Panc1 (cell line): Measurements from ENCODE around the gene ZNF415. TPM values are rescaled to one million over a fixed set of nuclear protein-coding genes. Genes with fewer than 3 reads are reported as not detected.

ENCODE experiments used
- ATAC-seq: fragments of 200-7000 bp; cut with Tn5 transposase; 2 replicates; pipeline ENCODE4 v1.9.1; 2020; ENCODE audit warnings: mild to moderate bottlenecking, moderate library complexity
- BruUV-seq: library from RNA; stranded (reverse); fragments of 400-500 nt; replicated peaks from 2 replicates; lab custom pipeline; 2021; lab: Mats Ljungman, UMichigan
- CTCF ChIA-PET: fragments of 300-600 bp; sonication (Branson Sonifier 250); formaldehyde crosslinking; loops from one replicate; lab custom pipeline; 2022; ENCODE audit warnings: antibody characterized with exemption; lab: Charles Lee
- POLR2A ChIA-PET: fragments of 300-600 bp; sonication (Branson Sonifier 250); formaldehyde crosslinking; loops from one replicate; lab custom pipeline; 2022; ENCODE audit warnings: antibody characterized with exemption; lab: Charles Lee
- DNase-seq: peaks from one replicate; pipeline ENCODE4 v3.0.0-alpha.2; 2010; ENCODE audit warnings: low read depth, low spot score
- H3K27ac ChIP-seq: 2 replicates; pipeline ENCODE4 v1.5.1; 2011; ENCODE audit warnings: mild to moderate bottlenecking, low read length, inconsistent platforms
- H3K27me3 ChIP-seq: fragments of 200-500 bp; sonication (Bioruptor generic); 2 replicates; pipeline ENCODE4 v1.6.0; 2014; ENCODE audit warnings: low read length, inconsistent platforms; ENCODE audit not compliant: control insufficient read depth, insufficient read depth
- H3K36me3 ChIP-seq: fragments of 200-500 bp; sonication (Bioruptor generic); 2 replicates; pipeline ENCODE4 v1.5.1; 2014; ENCODE audit warnings: inconsistent platforms, mild to moderate bottlenecking, low read length, moderate library complexity; ENCODE audit not compliant: control insufficient read depth, insufficient read depth
- H3K4me1 ChIP-seq: 2 replicates; pipeline ENCODE4 v1.5.1; 2011; ENCODE audit warnings: inconsistent platforms, mild to moderate bottlenecking, low read length, moderate library complexity; ENCODE audit not compliant: control insufficient read depth, insufficient read depth
- H3K4me3 ChIP-seq, 2 experiments: 2 replicates each; pipeline ENCODE4 v1.5.1; 2011 to 2012; ENCODE audit warnings: low read depth in 2 of 2, low read length in 2 of 2, mild to moderate bottlenecking in 2 of 2, inconsistent platforms in 1 of 2, moderate library complexity in 1 of 2
- H3K9me3 ChIP-seq: fragments of 200-500 bp; sonication (Bioruptor generic); 2 replicates; pipeline ENCODE4 v1.5.1; 2014; ENCODE audit warnings: low read depth, mild to moderate bottlenecking, inconsistent platforms, low read length, moderate library complexity; ENCODE audit not compliant: control insufficient read depth, insufficient read depth
- CTCF ChIP-seq: fragments of 450-650 bp; IDR thresholded peaks from 2 replicates; pipeline ENCODE4 v1.5.1; 2017; ENCODE audit warnings: mild to moderate bottlenecking
- POLR2AphosphoS5 ChIP-seq: IDR thresholded peaks from 2 replicates; pipeline ENCODE4 v1.6.1; 2012; ENCODE audit warnings: mild to moderate bottlenecking, low read depth, low read length, moderate library complexity
- REST ChIP-seq, 2 experiments: IDR thresholded peaks; 2 replicates each; pipeline ENCODE4 v1.6.1; 2011 to 2012; ENCODE audit warnings: low read depth in 2 of 2, control low read depth in 1 of 2, low read length in 1 of 2, mild to moderate bottlenecking in 1 of 2, moderate library complexity in 1 of 2; ENCODE audit not compliant: insufficient read depth in 1 of 2
- SIN3A ChIP-seq: IDR thresholded peaks from 2 replicates; pipeline ENCODE4 v1.6.1; 2012; ENCODE audit warnings: low read depth, mild to moderate bottlenecking, low read length, moderate library complexity, borderline replicate concordance; ENCODE audit not compliant: insufficient read depth
- TCF7L2 ChIP-seq: IDR thresholded peaks from 2 replicates; pipeline ENCODE4 v1.6.1; 2011; ENCODE audit warnings: mild to moderate bottlenecking, low read depth, low read length, inconsistent platforms
- in situ Hi-C: cut with HindIII; loops from 2 replicates; pipeline ENCODE4 v1.10.0; 2016; ENCODE audit warnings: low sequenced_read_pairs, low pct_unique_long_range_greater_than_20kb
- intact Hi-C: fragments of 100-400 bp; cut with micrococcal nuclease; formaldehyde crosslinking; loops from one replicate; pipeline ENCODE4 v1.10.0; 2022; ENCODE audit not compliant: unreplicated experiment
- total RNA-seq: library from RNA; stranded (reverse); gene quantifications from one replicate; pipeline ENCODE4 v1.2.1, GENCODE V29; 2021; ENCODE audit not compliant: unreplicated experiment

Gene ZNF415
- total RNA-seq, 1 experiment from 2014 or later, result not detected

- no peaks in the 10 kb centered on the region for H3K4me1 ChIP-seq
- ChIA-PET CTCF (no interaction called here), POLR2A (no interaction called here)
- H3K9me3 ChIP-seq, result no peaks in the 10 kb centered on the region
- DNase-seq (no peak), ATAC-seq (no peak)
- H3K36me3 ChIP-seq, result no peaks in the 10 kb centered on the region
- BruUV-seq, result no TSS peak
- no peaks in the 10 kb centered on the region for H3K27me3 ChIP-seq
- no peak overlapping the region for H3K4me3 ChIP-seq
- H3K27ac ChIP-seq, result no peak overlapping the region
- intact Hi-C loops, result no loop called here
- TF ChIP-seq POLR2AphosphoS5 (no peak), TCF7L2 (no peak), SIN3A (no peak), REST (IDR thresholded peaks at IDR 0.05; ENCODE audit: insufficient read depth in 1 of 2, low read depth in 2 of 2, low read length in 1 of 2) (no peak), CTCF (no peak)
- in situ Hi-C loops, result no loop called here
Observed at GRCh38 chr19:53123400-53123799, 9.3 kb downstream of the ZNF415 start.

- CTCF ChIA-PET, result no interaction called here
Observed at GRCh38 chr19:53112286-53112685, 20.4 kb downstream of the ZNF415 start.

More at GRCh38 chr19:53112286-53112685, 20.4 kb downstream of the ZNF415 start:
- Histone ChIP-seq H3K4me1 (no peaks in the 10 kb centered on the region), H3K27ac (no peak overlapping the region), H3K4me3 (no peak overlapping the region), H3K27me3 (no peaks in the 10 kb centered on the region), H3K36me3 (no peaks in the 10 kb centered on the region), H3K9me3 (peaks cover 30% of the 10 kb centered on the region; the same call in 1 of the 2 replicates)
- BruUV-seq, result no TSS peak
- in situ Hi-C loops, result no loop called here
- DNase-seq, result no peak
- intact Hi-C loops, result no loop called here
- POLR2A ChIA-PET, result no interaction called here
- no peak for ATAC-seq
- no peak for TF ChIP-seq REST (IDR thresholded peaks at IDR 0.05; ENCODE audit: insufficient read depth in 1 of 2, low read depth in 2 of 2, low read length in 1 of 2)
